ENCODE data around the gene PPP1R15B.

GRCh38 chr1:204446413-204447111 lies 34.9 kb upstream of the PPP1R15B start:
- TF ChIP-seq, protein P1, sequence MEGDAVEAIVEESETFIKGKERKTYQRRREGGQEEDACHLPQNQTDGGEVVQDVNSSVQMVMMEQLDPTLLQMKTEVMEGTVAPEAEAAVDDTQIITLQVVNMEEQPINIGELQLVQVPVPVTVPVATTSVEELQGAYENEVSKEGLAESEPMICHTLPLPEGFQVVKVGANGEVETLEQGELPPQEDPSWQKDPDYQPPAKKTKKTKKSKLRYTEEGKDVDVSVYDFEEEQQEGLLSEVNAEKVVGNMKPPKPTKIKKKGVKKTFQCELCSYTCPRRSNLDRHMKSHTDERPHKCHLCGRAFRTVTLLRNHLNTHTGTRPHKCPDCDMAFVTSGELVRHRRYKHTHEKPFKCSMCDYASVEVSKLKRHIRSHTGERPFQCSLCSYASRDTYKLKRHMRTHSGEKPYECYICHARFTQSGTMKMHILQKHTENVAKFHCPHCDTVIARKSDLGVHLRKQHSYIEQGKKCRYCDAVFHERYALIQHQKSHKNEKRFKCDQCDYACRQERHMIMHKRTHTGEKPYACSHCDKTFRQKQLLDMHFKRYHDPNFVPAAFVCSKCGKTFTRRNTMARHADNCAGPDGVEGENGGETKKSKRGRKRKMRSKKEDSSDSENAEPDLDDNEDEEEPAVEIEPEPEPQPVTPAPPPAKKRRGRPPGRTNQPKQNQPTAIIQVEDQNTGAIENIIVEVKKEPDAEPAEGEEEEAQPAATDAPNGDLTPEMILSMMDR (IDR thresholded peaks at IDR 0.05; ENCODE audit: low read depth, low read length, missing input control), result peak; percentile 81
- TF ChIP-seq, protein P2, sequence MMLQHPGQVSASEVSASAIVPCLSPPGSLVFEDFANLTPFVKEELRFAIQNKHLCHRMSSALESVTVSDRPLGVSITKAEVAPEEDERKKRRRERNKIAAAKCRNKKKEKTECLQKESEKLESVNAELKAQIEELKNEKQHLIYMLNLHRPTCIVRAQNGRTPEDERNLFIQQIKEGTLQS (IDR thresholded peaks at IDR 0.05), result no peak
- TF ChIP-seq TAF1 (conservative IDR thresholded peaks at IDR 0.05), result no peak
- TF ChIP-seq GABPA (IDR thresholded peaks at IDR 0.05 in 1 of 2, conservative IDR thresholded peaks at IDR 0.05 in 1 of 2), result no peak
